Panc1 (cell line): ENCODE data around the gene EREG.

Experiments
- POLR2AphosphoS5 ChIP-seq: IDR thresholded peaks from 2 replicates; pipeline ENCODE4 v1.6.1; 2012; ENCODE audit warnings: mild to moderate bottlenecking, low read depth, low read length, moderate library complexity
- TCF7L2 ChIP-seq: IDR thresholded peaks from 2 replicates; pipeline ENCODE4 v1.6.1; 2011; ENCODE audit warnings: mild to moderate bottlenecking, low read depth, low read length, inconsistent platforms
- TF ChIP-seq, protein P1 (sequence below), 2 experiments: IDR thresholded peaks; 2 replicates each; pipeline ENCODE4 v1.6.1; 2011 to 2012; ENCODE audit warnings: low read depth in 2 of 2, control low read depth in 1 of 2, low read length in 1 of 2, mild to moderate bottlenecking in 1 of 2, moderate library complexity in 1 of 2; ENCODE audit not compliant: insufficient read depth in 1 of 2
- TF ChIP-seq, protein P2 (sequence below): fragments of 450-650 bp; IDR thresholded peaks from 2 replicates; pipeline ENCODE4 v1.5.1; 2017; ENCODE audit warnings: mild to moderate bottlenecking

DNA sequence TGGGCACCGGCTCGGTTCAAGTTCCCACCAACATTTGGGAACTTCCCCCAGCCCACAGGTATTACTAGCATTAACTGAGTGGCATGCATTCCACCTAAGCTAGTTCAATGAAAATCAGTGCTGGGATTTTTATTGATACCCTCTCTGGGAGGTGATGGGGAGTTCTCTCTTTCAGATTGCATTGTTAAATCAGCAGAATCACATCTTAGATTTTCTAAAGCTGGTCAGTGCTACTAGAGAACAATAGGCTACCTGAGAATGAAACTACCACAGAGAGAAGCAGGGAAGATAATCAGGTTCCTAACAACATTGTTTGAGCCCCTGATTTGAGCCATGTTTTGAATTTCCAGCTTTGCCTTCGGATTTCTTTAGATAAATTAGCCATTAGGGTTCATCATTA, 40.7 kb upstream of the EREG start:
- TF ChIP-seq, protein P1, sequence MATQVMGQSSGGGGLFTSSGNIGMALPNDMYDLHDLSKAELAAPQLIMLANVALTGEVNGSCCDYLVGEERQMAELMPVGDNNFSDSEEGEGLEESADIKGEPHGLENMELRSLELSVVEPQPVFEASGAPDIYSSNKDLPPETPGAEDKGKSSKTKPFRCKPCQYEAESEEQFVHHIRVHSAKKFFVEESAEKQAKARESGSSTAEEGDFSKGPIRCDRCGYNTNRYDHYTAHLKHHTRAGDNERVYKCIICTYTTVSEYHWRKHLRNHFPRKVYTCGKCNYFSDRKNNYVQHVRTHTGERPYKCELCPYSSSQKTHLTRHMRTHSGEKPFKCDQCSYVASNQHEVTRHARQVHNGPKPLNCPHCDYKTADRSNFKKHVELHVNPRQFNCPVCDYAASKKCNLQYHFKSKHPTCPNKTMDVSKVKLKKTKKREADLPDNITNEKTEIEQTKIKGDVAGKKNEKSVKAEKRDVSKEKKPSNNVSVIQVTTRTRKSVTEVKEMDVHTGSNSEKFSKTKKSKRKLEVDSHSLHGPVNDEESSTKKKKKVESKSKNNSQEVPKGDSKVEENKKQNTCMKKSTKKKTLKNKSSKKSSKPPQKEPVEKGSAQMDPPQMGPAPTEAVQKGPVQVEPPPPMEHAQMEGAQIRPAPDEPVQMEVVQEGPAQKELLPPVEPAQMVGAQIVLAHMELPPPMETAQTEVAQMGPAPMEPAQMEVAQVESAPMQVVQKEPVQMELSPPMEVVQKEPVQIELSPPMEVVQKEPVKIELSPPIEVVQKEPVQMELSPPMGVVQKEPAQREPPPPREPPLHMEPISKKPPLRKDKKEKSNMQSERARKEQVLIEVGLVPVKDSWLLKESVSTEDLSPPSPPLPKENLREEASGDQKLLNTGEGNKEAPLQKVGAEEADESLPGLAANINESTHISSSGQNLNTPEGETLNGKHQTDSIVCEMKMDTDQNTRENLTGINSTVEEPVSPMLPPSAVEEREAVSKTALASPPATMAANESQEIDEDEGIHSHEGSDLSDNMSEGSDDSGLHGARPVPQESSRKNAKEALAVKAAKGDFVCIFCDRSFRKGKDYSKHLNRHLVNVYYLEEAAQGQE (IDR thresholded peaks at IDR 0.05; ENCODE audit: insufficient read depth in 1 of 2, low read depth in 2 of 2, low read length in 1 of 2), result no peak
- TF ChIP-seq, protein P2, sequence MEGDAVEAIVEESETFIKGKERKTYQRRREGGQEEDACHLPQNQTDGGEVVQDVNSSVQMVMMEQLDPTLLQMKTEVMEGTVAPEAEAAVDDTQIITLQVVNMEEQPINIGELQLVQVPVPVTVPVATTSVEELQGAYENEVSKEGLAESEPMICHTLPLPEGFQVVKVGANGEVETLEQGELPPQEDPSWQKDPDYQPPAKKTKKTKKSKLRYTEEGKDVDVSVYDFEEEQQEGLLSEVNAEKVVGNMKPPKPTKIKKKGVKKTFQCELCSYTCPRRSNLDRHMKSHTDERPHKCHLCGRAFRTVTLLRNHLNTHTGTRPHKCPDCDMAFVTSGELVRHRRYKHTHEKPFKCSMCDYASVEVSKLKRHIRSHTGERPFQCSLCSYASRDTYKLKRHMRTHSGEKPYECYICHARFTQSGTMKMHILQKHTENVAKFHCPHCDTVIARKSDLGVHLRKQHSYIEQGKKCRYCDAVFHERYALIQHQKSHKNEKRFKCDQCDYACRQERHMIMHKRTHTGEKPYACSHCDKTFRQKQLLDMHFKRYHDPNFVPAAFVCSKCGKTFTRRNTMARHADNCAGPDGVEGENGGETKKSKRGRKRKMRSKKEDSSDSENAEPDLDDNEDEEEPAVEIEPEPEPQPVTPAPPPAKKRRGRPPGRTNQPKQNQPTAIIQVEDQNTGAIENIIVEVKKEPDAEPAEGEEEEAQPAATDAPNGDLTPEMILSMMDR, result no peak
- TF ChIP-seq POLR2AphosphoS5 (no peak), TCF7L2 (no peak)
